ENCODE results near the gene SAMHD1.
"Not testable (repeated sequence)": the region's sequence is repeated elsewhere in the genome, so short reads cannot be mapped to it uniquely, and the experiment has no call there.

The SAMHD1 gene

GRCh38 chr20:36906086-36906485, 45.4 kb downstream of the SAMHD1 start:
- not testable (repeated sequence) for DNase-seq

DNA sequence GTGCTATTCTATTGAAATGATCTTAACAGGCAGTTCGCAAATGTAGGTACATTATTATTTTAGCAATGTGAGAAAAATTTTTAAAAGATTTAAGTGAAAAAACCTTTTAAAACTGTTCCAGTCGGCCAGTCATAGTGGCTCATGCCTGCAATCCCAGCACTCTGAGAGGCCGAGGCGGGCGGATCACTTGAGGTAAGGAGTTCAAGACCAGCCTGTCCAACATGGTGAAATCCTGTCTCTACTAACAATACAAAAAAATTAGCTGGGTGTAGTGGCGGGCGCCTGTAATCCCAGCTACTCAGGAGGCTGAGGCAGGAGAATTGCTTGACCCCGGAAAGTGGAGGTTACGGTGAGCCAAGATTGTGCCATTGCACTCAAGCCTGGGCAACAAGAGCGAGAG, 45.9 kb downstream of the SAMHD1 start:
- not testable (repeated sequence) for DNase-seq

DNA sequence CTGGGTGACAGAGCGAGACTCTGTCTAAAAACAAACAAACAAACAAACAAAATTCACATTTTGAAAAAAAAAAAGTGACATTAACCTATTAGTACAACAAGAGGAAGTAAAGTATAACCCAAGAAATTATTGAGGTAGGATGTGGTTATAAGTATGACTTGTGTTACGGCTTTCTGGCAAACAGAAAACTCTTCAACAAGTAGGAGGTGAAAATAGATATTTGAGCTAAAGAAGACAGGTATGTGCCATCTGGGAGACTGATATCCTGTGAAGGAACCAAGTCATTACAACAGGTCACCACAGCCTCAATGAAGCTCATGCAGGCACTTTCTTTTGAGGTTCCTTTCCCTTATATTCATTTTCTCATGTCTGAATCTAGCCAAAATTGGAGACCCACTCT, 46.8 kb downstream of the SAMHD1 start:
- DNase-seq = no peak

DNA sequence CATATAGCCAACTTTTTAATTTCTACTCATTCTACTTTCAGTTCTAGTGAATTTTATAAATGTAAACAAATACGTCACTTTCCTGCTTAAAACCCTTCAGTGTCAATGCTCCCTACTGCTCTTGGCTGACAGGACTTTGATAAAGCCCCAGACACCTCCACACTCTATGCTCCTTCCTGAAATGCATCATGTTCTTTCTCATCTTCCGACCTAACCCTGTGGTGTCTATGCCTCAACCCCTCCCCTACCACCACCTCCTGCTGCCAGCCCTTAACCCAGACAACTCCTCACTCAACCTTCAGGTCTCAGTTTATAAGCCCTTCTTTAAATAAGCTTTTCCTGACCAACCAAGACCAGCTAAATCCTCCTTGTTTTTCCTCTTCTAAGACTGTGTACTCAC, 56.5 kb downstream of the SAMHD1 start:
- no peak for DNase-seq

- no peak for DNase-seq
These were observed 57.7 kb downstream of the SAMHD1 start for GRCh38 chr20:36893801-36894200.

GRCh38 chr20:36891211-36891610, 60.3 kb downstream of the SAMHD1 start:
- no peak for DNase-seq

DNA sequence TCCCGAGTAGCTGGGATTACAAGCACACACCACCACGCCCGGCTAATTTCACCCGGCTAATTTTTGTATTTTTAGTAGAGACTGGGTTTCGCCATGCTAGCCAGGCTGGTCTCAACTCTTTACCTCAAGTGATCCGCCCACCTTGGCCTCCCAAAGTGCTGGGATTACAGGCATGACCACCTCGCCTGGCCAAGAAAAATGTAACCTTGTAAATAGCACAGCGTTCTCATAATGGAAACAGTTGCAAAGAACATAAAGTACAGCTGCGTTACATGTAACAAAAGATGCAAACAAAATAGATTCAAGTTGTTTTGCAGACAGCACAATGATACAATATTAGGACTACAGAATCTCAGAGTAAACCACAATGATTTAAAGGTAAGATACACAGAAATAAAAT, 60.9 kb downstream of the SAMHD1 start:
- no peak for DNase-seq

GRCh38 chr20:36888880-36889516, 62.5 kb downstream of the SAMHD1 start:
- DNase-seq = no peak

DNA sequence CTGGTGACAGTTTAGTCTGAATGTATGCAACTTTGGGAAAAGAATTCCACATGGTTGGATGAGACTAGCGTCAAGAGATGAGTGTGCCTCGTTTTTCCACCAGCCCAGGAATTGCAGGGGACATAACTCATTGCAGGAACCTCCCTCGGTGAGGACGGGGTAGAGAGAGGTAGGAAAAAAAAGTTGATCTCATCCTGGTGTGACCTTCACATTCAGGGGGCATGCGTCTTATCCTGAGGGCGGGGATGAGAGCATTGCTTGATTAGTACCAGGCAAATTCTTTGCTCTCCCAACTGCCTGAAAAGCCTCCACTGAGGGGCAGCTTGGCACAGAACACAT, 63.8 kb downstream of the SAMHD1 start:
- no peak for DNase-seq

- peak; percentile 84 for DNase-seq
These were observed 64.4 kb downstream of the SAMHD1 start for GRCh38 chr20:36886859-36887751.

DNA sequence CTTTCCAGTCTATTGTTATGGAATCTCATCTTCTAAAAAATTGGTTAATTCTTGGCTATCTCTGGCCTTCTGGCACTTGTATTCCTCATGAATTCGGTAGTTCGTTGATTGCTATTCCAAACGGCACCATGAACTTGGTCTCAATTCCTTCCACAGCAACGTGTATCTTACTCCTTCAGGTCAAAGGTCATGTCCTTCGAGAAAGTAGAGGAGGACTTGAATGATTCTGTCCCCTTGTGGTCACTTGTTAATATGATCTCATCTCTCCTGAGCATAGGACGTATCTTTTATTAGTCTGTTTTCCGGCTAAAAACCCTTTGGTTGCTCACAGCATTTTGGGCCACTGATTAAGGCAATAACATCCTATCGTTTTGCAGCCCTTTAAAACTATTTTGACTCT, 66.2 kb downstream of the SAMHD1 start:
- DNase-seq = no peak

DNA sequence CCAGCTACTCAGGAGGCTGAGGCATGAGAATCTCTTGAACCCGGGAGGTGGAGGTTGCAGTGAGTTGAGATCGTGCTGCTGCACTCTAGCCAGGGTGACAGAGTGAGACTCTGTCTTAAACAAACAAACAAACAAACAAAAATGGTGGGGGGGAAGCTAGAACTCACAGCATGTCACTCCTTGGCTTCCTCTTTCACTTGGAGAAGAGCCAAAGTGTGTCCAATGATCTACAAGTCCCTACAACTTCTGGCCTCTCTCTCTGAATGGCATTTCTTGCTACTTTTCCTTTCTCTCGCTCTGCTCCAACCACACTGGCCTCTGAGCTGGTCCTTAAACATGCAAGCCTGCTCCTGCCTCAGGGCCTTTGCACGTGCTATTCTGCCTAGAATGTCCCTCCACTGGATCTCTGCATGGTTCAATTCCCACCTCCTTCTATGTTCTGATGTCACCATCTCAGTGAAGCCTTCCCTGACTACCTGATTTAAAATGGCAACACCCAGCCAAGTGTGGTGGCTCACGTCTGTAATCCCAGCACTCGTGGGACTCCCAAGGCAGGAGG, 67.5 kb downstream of the SAMHD1 start:
- no peak for DNase-seq

- no peak for DNase-seq
These were observed 69.6 kb downstream of the SAMHD1 start for GRCh38 chr20:36881888-36882287.

GRCh38 chr20:36881331-36881730, 70.2 kb downstream of the SAMHD1 start:
- no peak for DNase-seq

DNA sequence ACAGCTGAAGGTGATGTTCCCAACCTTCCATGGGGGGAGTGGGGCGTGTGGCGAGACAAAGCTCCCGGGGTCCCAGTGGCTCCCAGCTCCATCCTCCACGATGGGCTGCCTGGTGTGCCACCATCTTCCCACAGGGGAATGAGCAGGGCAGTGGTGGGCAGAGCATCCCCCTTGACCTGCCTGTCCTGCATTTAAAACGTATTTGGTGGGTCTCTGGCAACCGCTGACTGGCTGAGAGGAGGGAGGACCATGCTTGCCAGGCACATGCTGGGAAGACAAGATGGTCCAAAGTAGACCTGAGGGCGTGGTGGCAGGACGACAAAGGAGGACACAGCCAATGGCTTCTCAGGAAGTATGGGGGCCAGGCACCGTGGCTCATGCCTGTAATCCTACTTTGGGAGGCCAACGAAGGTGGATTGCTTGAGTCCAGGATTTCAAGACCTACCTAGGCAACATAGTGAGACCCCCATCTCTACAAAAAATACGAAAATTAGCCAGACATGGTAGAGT, 70.7 kb downstream of the SAMHD1 start:
- no peak for DNase-seq

- DNase-seq = no peak
These were observed 72.6 kb downstream of the SAMHD1 start for GRCh38 chr20:36878941-36879340.

- DNase-seq = no peak
These were observed 75.1 kb downstream of the SAMHD1 start for GRCh38 chr20:36876473-36876833.

- no peak for DNase-seq
These were observed 75.6 kb downstream of the SAMHD1 start, which contains the start of gene TLDC2 for GRCh38 chr20:36875702-36876472. Gene TLDC2, plus strand, starts transcription at chr20:36876138. Its CDS starts 37 bp downstream, at chr20:36876175.

DNA sequence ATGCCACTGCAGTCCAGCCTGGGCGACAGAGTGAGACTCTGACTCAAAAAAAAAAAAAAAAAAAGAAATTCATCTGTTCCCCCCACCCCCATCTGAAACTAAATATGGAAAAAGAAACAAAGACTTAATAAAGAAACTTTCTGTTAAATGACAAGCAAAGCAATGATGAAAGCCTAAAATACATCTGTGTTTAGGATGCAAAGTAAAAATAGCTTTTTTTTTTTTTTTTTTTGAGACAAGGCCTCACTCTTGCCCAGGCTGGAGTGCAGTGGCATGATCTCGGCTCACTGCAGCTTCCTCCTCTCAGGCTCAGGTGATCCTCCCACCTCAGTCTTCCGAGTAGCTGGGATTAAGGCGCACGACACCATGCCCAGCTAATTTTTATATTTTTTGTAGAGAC, 76.4 kb downstream of the SAMHD1 start:
- DNase-seq = not testable (repeated sequence)

DNA sequence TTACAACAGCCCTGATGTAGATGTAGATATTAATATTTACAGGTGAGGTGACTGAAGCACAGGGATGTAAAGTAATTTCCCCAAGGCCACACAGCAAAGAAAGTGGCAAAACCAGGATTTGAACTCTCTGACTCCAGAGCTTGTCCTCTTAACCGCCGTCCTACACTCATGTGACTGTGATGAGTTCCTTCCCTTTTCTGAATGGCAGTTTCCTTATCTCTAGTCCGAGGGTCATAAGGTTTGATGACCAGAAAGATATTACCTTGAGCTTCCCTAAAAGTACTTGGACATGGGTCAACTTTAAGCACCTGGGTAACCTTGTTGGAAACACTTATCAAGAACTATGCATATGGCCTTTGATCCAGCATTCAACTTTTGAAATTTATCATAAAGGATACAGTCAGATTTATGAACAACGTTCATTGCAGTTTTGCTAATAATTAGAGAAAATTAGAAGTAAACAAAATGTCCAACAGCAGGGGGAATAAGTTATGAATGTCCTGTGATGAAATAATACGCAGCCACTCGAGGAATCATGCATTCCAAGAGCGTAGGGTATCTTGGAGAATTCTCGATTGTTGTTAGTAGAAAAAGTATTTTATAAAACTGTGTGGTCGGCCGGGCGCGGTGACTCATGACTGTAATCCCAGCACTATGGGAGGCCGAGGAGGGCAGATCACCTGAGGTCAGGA, 77.9 kb downstream of the SAMHD1 start:
- DNase-seq = no peak

GRCh38 chr20:36872852-36873251, 78.7 kb downstream of the SAMHD1 start:
- no peak for DNase-seq
